Stomach (tissue), 9 donors: ENCODE results near the gene GRK1. TPM values are rescaled to one million over a fixed set of nuclear protein-coding genes. Genes with fewer than 3 reads are reported as not detected.

Experiments used
- DNase-seq, 2 donors: peaks; one replicate each; pipeline versions ENCODE4 v3.0.0 to v3.0.0-alpha.2; 2013 to 2019
- H3K27ac ChIP-seq, 5 donors: fragments of 200-600 bp in 4 of 5; sonication (generic) in 4 of 5; one replicate each; pipeline ENCODE4 v1.5.1; 2013 to 2019; ENCODE audit warnings: mild to moderate bottlenecking in 1 of 5, moderate library complexity in 1 of 5
- H3K27me3 ChIP-seq, 3 donors: fragments of 200-600 bp; sonication (generic); one replicate each; pipeline ENCODE4 v1.5.1; 2017 to 2019; ENCODE audit warnings: mixed run types in 1 of 3
- H3K36me3 ChIP-seq, 4 donors: fragments of 200-600 bp; sonication (generic); 1 replicate in 3 of 4; 2 replicates in 1 of 4; pipeline ENCODE4 v1.5.1; 2016 to 2019
- H3K4me1 ChIP-seq, 4 donors: fragments of 200-600 bp; sonication (generic); one replicate each; pipeline ENCODE4 v1.5.1; 2016 to 2019
- H3K4me3 ChIP-seq, 4 donors: fragments of 200-600 bp; sonication (generic) in 3 of 4; one replicate each; pipeline ENCODE4 v1.5.1; 2016 to 2019; ENCODE audit warnings: mild to moderate bottlenecking in 1 of 4
- H3K9me3 ChIP-seq, 4 donors: fragments of 200-600 bp; sonication (generic); one replicate each; pipeline ENCODE4 v1.5.1; 2016 to 2019
- CTCF ChIP-seq, 7 experiments: fragments of 450-650 bp in 4 of 7; fragments of 200-600 bp in 3 of 7; sonication (generic) in 3 of 7; IDR thresholded peaks; one replicate each; pipeline ENCODE4 v1.5.1; 2016 to 2019; ENCODE audit warnings: antibody characterized with exemption in 7 of 7, control low read depth in 2 of 7, mild to moderate bottlenecking in 1 of 7
- EP300 ChIP-seq: sonication (generic); formaldehyde crosslinking; IDR thresholded peaks from one replicate; pipeline ENCODE4 v1.6.1; 2017; ENCODE audit warnings: antibody characterized with exemption
- POLR2A ChIP-seq, 4 donors: fragments of 450-650 bp; IDR thresholded peaks; one replicate each; pipeline ENCODE4 v1.6.1; 2016; ENCODE audit warnings: antibody characterized with exemption in 4 of 4, control low read depth in 2 of 4, mild to moderate bottlenecking in 1 of 4, moderate library complexity in 1 of 4
- POLR2AphosphoS5 ChIP-seq, 3 donors: sonication (generic); formaldehyde crosslinking; IDR thresholded peaks; one replicate each; pipeline ENCODE4 v1.6.1; 2016; ENCODE audit warnings: antibody characterized with exemption in 3 of 3
- WGBS, 5 donors: extraction: QIAGEN DNeasy Blood & Tissue Kit in 3 of 5; methylation state at CpG; one replicate each; pipeline versions ENCODE4 v1.1.5 to v1.1.7; 2013 to 2018; 5-methylcytosine and 5-hydroxymethylcytosine counted together
- intact Hi-C: fragments of 100-400 bp; cut with DNase I; formaldehyde crosslinking; loops from one replicate; pipeline ENCODE4 v1.15.1; 2023; ENCODE audit warnings: low total_unique reads
- polyA plus RNA-seq, 3 donors: library from polyadenylated mRNA; stranded (reverse); fragments of 200-250 nt; gene quantifications; one replicate each; pipeline ENCODE4 v1.2.3, GENCODE V29; 2013
- total RNA-seq, 5 donors: library from RNA; depleted of rRNA; stranded (reverse); fragments of >200 nt; gene quantifications; one replicate each; pipeline versions ENCODE4 v1.1.0 to v1.2.3, GENCODE V29; 2014 to 2016
- donor health status: healthy with polysubstance abuse.
- donor health status: Bipolar disorder and iron deficiency.
- donor health status: healthy.

GRK1 gene
- total and polyA plus RNA-seq, 8 donors, result not detected

- Histone ChIP-seq H3K4me1 (peaks cover 10 to 21% (median 12%) of the 10 kb centered on the region in 4 donors), H3K27ac (no peak overlapping the region), H3K9me3 (peaks cover 0 to 6% (median 1%) of the 10 kb centered on the region in 4 donors), H3K4me3 (no peak overlapping the region), H3K27me3 (peaks cover 0 to 19% (median 0%) of the 10 kb centered on the region in 3 donors), H3K36me3 (no peaks in the 10 kb centered on the region)
- 71 to 100% (median 93%) methylated on average over 2 of the region's 2 CpGs for WGBS, 5 donors
- intact Hi-C loops, result no loop called here
- DNase-seq, result peak in 1 of 2 donors; percentile 11
- TF ChIP-seq EP300 (no peak), POLR2AphosphoS5 (IDR thresholded peaks at IDR 0.05) (no peak), CTCF (IDR thresholded peaks at IDR 0.05) (no peak), POLR2A (IDR thresholded peaks at IDR 0.05) (no peak)
These were observed 719 bp upstream of the GRK1 start for GRCh38 chr13:113666329-113666670.

DNA sequence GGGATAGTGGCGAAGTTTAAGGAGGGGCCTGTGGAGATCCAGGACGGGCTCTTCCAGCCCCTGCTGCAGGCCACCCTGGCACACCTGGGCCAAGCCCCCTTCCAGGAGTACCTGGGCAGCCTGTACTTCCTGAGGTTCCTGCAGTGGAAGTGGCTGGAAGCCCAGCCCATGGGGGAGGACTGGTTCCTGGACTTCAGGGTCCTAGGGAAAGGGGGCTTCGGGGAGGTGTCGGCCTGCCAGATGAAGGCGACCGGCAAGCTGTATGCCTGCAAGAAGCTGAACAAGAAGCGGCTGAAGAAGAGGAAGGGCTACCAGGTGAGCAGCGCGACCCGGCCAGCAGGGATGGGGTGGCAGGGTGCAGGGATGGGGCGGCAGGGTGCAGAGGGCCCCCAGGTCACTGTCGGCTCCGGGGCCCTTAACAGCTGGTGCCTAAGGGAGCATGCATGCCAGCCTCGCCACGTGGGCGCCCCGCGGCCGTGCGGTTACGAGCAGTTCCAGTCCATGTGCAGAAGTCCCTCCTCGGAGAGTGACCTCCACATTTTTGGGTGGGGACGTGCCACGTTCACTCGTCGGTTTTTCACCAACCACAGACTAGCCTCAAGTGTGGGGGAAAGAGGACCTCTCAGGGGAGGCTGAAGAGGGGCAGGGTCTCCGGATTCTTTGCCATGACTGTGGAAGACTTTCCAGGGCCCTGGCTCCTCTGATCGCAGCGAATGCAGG lies 912 bp downstream of the GRK1 start:
- Histone ChIP-seq H3K4me1 (peaks cover 10 to 21% (median 12%) of the 10 kb centered on the region in 4 donors), H3K9me3 (no peaks in the 10 kb centered on the region), H3K27ac (no peak overlapping the region), H3K4me3 (no peak overlapping the region), H3K36me3 (no peaks in the 10 kb centered on the region), H3K27me3 (peaks cover 0 to 19% (median 0%) of the 10 kb centered on the region in 3 donors)
- intact Hi-C loops, result no loop called here
- WGBS, 5 donors, result 87 to 94% (median 92%) methylated on average over 28 to 29 of the region's 29 CpGs
- TF ChIP-seq CTCF (IDR thresholded peaks at IDR 0.05) (no peak), EP300 (no peak), POLR2A (IDR thresholded peaks at IDR 0.05) (no peak), POLR2AphosphoS5 (IDR thresholded peaks at IDR 0.05) (no peak)
- peak in 1 of 2 donors; percentile 23 for DNase-seq

GRCh38 chr13:113668491-113668971 lies 1.5 kb downstream of the GRK1 start:
- Histone ChIP-seq H3K36me3 (no peaks in the 10 kb centered on the region), H3K9me3 (no peaks in the 10 kb centered on the region), H3K27me3 (peaks cover 0 to 19% (median 0%) of the 10 kb centered on the region in 3 donors), H3K4me1 (peaks cover 10 to 21% (median 12%) of the 10 kb centered on the region in 4 donors), H3K27ac (no peak overlapping the region), H3K4me3 (no peak overlapping the region)
- intact Hi-C loops, result no loop called here
- peak in 1 of 2 donors; percentile 22 for DNase-seq
- TF ChIP-seq CTCF (IDR thresholded peaks at IDR 0.05) (no peak), POLR2A (IDR thresholded peaks at IDR 0.05) (no peak), EP300 (no peak), POLR2AphosphoS5 (IDR thresholded peaks at IDR 0.05) (no peak)
- 71 to 79% (median 77%) methylated on average over 21 to 24 of the region's 24 CpGs for WGBS, 5 donors

DNA sequence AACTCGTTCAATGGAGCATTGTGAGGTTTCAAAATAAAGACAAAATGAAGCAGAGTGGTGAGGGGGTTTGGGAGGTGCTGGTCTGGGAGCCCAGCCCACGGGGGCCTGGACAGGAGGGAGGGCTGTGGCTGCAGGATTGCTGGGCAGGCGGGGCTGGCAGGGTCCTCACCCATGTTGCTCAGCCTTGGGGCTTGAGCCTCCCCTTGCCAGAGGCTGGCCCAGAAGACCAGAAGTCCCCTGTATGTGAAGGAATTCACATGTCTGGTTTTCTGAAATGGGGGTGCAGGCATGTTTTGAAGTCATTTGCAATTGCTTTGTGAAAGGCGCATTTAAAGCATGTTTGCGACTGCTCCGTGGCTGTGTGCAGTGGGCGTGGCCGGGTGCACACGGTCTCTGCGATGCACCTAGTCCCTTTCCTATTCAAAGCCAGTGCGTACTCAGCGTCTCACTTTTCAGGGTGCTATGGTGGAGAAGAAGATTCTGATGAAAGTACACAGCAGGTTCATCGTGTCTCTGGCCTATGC lies 2.3 kb downstream of the GRK1 start:
- Histone ChIP-seq H3K9me3 (no peaks in the 10 kb centered on the region), H3K4me3 (no peak overlapping the region), H3K27me3 (peaks cover 0 to 19% (median 0%) of the 10 kb centered on the region in 3 donors), H3K4me1 (peaks cover 9 to 16% (median 10%) of the 10 kb centered on the region in 4 donors), H3K27ac (no peak overlapping the region), H3K36me3 (no peaks in the 10 kb centered on the region)
- WGBS, 5 donors, result 60 to 71% (median 64%) methylated on average over 13 of the region's 13 CpGs
- DNase-seq, result peak in 1 of 2 donors; percentile 16
- TF ChIP-seq POLR2AphosphoS5 (IDR thresholded peaks at IDR 0.05) (no peak), POLR2A (IDR thresholded peaks at IDR 0.05) (no peak), CTCF (IDR thresholded peaks at IDR 0.05) (no peak), EP300 (no peak)
- intact Hi-C loops, result no loop called here
